H9 (cell line): ENCODE results near the gene C3. TPM values are rescaled to one million over a fixed set of nuclear protein-coding genes. Genes with fewer than 3 reads are reported as not detected.
"Not testable (repeated sequence)": the region's sequence is repeated elsewhere in the genome, so short reads cannot be mapped to it uniquely, and the experiment has no call there.

ENCODE experiments used
- DNase-seq: peaks from one replicate; pipeline ENCODE4 v3.0.0-alpha.2; 2017
- H2AFZ ChIP-seq: one replicate; pipeline ENCODE4 v1.6.1; 2013; ENCODE audit warnings: mild to moderate bottlenecking, low read length, control low read depth, moderate library complexity
- H2AK5ac ChIP-seq: 2 replicates; pipeline ENCODE4 v1.6.1; 2013; ENCODE audit warnings: low read length, control low read depth, mixed read lengths; ENCODE audit not compliant: insufficient read length
- H2BK120ac ChIP-seq: one replicate; pipeline ENCODE4 v1.6.1; 2013; ENCODE audit warnings: low read depth, mild to moderate bottlenecking, low read length, control low read depth, inconsistent platforms; ENCODE audit not compliant: poor library complexity, severe bottlenecking
- H2BK12ac ChIP-seq: 2 replicates; pipeline ENCODE4 v1.6.1; 2013; ENCODE audit warnings: low read length, control low read depth, mixed read lengths, low read depth; ENCODE audit not compliant: insufficient read length
- H2BK15ac ChIP-seq: 2 replicates; pipeline ENCODE4 v1.6.1; 2013; ENCODE audit warnings: low read depth, low read length, control low read depth
- H2BK20ac ChIP-seq: one replicate; pipeline ENCODE4 v1.6.1; 2013; ENCODE audit warnings: low read depth, mild to moderate bottlenecking, low read length, control low read depth, inconsistent platforms; ENCODE audit not compliant: poor library complexity, severe bottlenecking
- H2BK5ac ChIP-seq: 2 replicates; pipeline ENCODE4 v1.6.1; 2013; ENCODE audit warnings: low read length, control low read depth, mixed read lengths; ENCODE audit not compliant: insufficient read length
- H3K14ac ChIP-seq: 2 replicates; pipeline ENCODE4 v1.6.1; 2013; ENCODE audit warnings: low read length, control low read depth; ENCODE audit not compliant: insufficient read depth
- H3K18ac ChIP-seq: 2 replicates; pipeline ENCODE4 v1.6.1; 2013; ENCODE audit warnings: low read depth, mild to moderate bottlenecking, mixed read lengths, low read length, control low read depth; ENCODE audit not compliant: insufficient read length
- H3K23ac ChIP-seq: 2 replicates; pipeline ENCODE4 v1.6.1; 2013; ENCODE audit warnings: low read length, control low read depth, mixed read lengths, low read depth; ENCODE audit not compliant: insufficient read length
- H3K23me2 ChIP-seq: 2 replicates; pipeline ENCODE4 v1.6.1; 2013; ENCODE audit warnings: low read depth, mild to moderate bottlenecking, mixed read lengths, low read length, control low read depth; ENCODE audit not compliant: insufficient read length, poor library complexity, severe bottlenecking
- H3K27ac ChIP-seq: 2 replicates; pipeline ENCODE4 v1.5.1; 2013; ENCODE audit warnings: low read length, control low read depth, mixed read lengths, low read depth; ENCODE audit not compliant: insufficient read length
- H3K27me3 ChIP-seq: 2 replicates; pipeline ENCODE4 v1.6.1; 2013; ENCODE audit warnings: low read length, control low read depth, inconsistent platforms; ENCODE audit not compliant: insufficient read depth
- H3K4ac ChIP-seq: 2 replicates; pipeline ENCODE4 v1.6.1; 2013; ENCODE audit warnings: low read depth, mild to moderate bottlenecking, control low read depth, inconsistent platforms, low read length, moderate library complexity
- H3K4me1 ChIP-seq: 2 replicates; pipeline ENCODE4 v1.6.1; 2013; ENCODE audit warnings: low read length, control low read depth, inconsistent platforms; ENCODE audit not compliant: insufficient read depth
- H3K4me2 ChIP-seq: 2 replicates; pipeline ENCODE4 v1.6.1; 2013; ENCODE audit warnings: low read length, control low read depth, mixed read lengths; ENCODE audit not compliant: insufficient read length, insufficient read depth
- H3K56ac ChIP-seq: 2 replicates; pipeline ENCODE4 v1.6.1; 2013; ENCODE audit warnings: low read depth, mild to moderate bottlenecking, mixed read lengths, low read length, control low read depth; ENCODE audit not compliant: insufficient read length
- H3K79me1 ChIP-seq: 2 replicates; pipeline ENCODE4 v1.6.1; 2013; ENCODE audit warnings: low read depth, mild to moderate bottlenecking, moderate library complexity, low read length, control low read depth, inconsistent platforms; ENCODE audit not compliant: insufficient read depth, poor library complexity, severe bottlenecking
- H3K79me2 ChIP-seq: 2 replicates; pipeline ENCODE4 v1.6.1; 2013; ENCODE audit warnings: low read length, control low read depth, inconsistent platforms; ENCODE audit not compliant: insufficient read depth
- H3K9ac ChIP-seq: 2 replicates; pipeline ENCODE4 v1.6.1; 2013; ENCODE audit warnings: low read length, control low read depth, mixed read lengths; ENCODE audit not compliant: insufficient read length; ENCODE audit errors: extremely low read depth
- H3K9me3 ChIP-seq: one replicate; pipeline ENCODE4 v1.6.1; 2013; ENCODE audit warnings: low read depth, low read length, inconsistent platforms; ENCODE audit not compliant: control insufficient read depth
- H3T11ph ChIP-seq: one replicate; pipeline ENCODE4 v1.6.1; 2013; ENCODE audit warnings: mild to moderate bottlenecking, low read length, control low read depth, inconsistent platforms
- H4K20me1 ChIP-seq: one replicate; pipeline ENCODE4 v1.6.1; 2013; ENCODE audit not compliant: control insufficient read depth, insufficient read length, insufficient read depth
- H4K5ac ChIP-seq: 2 replicates; pipeline ENCODE4 v1.6.1; 2013; ENCODE audit warnings: low read depth, mild to moderate bottlenecking, mixed read lengths, low read length, control low read depth; ENCODE audit not compliant: insufficient read length
- H4K8ac ChIP-seq: replicated peaks from 2 replicates; pipeline ENCODE4 v1.6.1; 2013; ENCODE audit warnings: low read length, control low read depth, mixed read lengths, low read depth; ENCODE audit not compliant: insufficient read length
- H4K91ac ChIP-seq: 2 replicates; pipeline ENCODE4 v1.6.1; 2013; ENCODE audit warnings: low read depth, mild to moderate bottlenecking, moderate library complexity, mixed read lengths, low read length, control low read depth; ENCODE audit not compliant: insufficient read length
- H3K27ac Mint-ChIP-seq, 3 experiments: 2 replicates in 2 of 3; 3 replicates in 1 of 3; pipeline ENCODE4 v1.8.0; 2020 to 2021; ENCODE audit warnings: mixed read lengths in 3 of 3, mild to moderate bottlenecking in 1 of 3, moderate library complexity in 1 of 3
- H3K27me3 Mint-ChIP-seq: 2 replicates; pipeline ENCODE4 v1.8.0; 2021; ENCODE audit warnings: low read depth, mild to moderate bottlenecking, moderate library complexity, mixed read lengths
- H3K36me3 Mint-ChIP-seq, 3 experiments: 2 replicates in 2 of 3; 3 replicates in 1 of 3; pipeline ENCODE4 v1.8.0; 2020 to 2021; ENCODE audit warnings: low read depth in 3 of 3, mixed read lengths in 3 of 3; ENCODE audit not compliant: insufficient read depth in 1 of 3
- H3K4me1 Mint-ChIP-seq, 2 experiments: 2 replicates each; pipeline ENCODE4 v1.8.0; 2020; ENCODE audit warnings: mixed read lengths in 2 of 2
- H3K4me3 Mint-ChIP-seq, 2 experiments: 2 replicates in 1 of 2; 3 replicates in 1 of 2; pipeline ENCODE4 v1.8.0; 2020 to 2021; ENCODE audit warnings: mild to moderate bottlenecking in 2 of 2, mixed read lengths in 2 of 2, moderate library complexity in 1 of 2
- H3K9me3 Mint-ChIP-seq, 2 experiments: 2 replicates in 1 of 2; 3 replicates in 1 of 2; pipeline ENCODE4 v1.8.0; 2020; ENCODE audit warnings: mild to moderate bottlenecking in 2 of 2, mixed read lengths in 2 of 2, moderate library complexity in 1 of 2
- WGBS: extraction: QIAGEN DNeasy Blood & Tissue Kit; methylation state at CpG from one replicate; pipeline ENCODE4 v1.1.7; 2013; ENCODE audit warnings: missing lambda C conversion rate, low lambda C conversion rate, mixed read lengths; ENCODE audit not compliant: insufficient read length; ENCODE audit errors: extremely low coverage; 5-methylcytosine and 5-hydroxymethylcytosine counted together
- total RNA-seq: library from RNA; stranded (reverse); gene quantifications from 2 replicates; pipeline ENCODE4 v1.2.1, GENCODE V29; 2021
- TF ChIP-seq, protein P1 (sequence below): fragments of 200-600 bp; sonication (generic); conservative IDR thresholded peaks from 3 replicates; pipeline ENCODE4 v1.8.0; 2021; ENCODE audit warnings: antibody characterized with exemption, mild to moderate bottlenecking

Gene C3
- total RNA-seq, 1 experiment from 2014 or later: 5.9 TPM

DNA sequence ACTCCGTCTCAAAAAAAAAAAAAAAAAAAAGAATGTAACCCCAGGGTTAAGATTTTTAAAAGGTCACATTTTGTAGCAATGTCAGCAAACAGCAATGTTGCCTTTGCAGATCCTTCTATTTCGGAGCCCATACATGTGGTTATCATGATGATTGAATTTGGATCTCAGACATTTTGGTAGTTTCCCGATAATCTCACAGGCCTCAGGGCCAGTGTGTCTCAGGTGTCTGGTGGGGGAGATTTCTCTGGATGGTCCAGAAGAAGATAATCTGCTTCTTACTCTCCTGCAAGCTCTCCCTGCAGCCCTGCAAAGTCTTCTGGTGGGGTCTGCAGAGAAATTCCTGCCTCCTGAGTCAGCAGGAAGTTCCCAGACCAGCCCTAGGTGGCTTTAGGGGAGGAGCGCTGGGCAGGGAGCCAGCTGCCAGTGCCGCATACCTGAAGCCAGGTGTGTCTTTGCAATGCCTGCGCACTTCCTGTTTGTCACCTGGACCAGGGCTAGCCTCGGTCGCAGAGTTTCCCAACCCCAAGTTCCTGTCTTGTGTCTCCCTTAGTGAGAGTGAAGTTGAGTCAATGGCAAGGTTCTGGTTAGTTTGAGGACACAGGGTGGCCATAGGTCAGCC is 45.4 kb upstream of the C3 start:
- Histone ChIP-seq H3K9me3 (no peaks in the 10 kb centered on the region), H4K20me1 (peaks cover 5% of the 10 kb centered on the region), H2BK12ac (no peak overlapping the region), H3K9ac (peak overlapping the region; percentile 79), H3T11ph (no peak overlapping the region), H2AK5ac (no peak overlapping the region), H3K18ac (peak overlapping the region; percentile 77), H2BK15ac (no peak overlapping the region), H3K4ac (no peak overlapping the region), H3K4me1 (0 out of 2 replicates have a peak, but pooled peaks cover 2% of the 10 kb centered on the region), H3K23ac (no peak overlapping the region), H2BK5ac (no peak overlapping the region), H3K4me2 (peak overlapping the region; percentile 98), H2BK120ac (no peak overlapping the region), H4K5ac (no peak overlapping the region), H3K27me3 (no peaks in the 10 kb centered on the region), H3K23me2 (peaks cover 16% of the 10 kb centered on the region), H4K8ac (peak overlapping the region; percentile 21), H2AFZ (no peak overlapping the region), H3K79me2 (no peaks in the 10 kb centered on the region; the same call in 1 of the 2 replicates), H2BK20ac (no peak overlapping the region), H3K79me1 (no peaks in the 10 kb centered on the region), H3K27ac (peak overlapping the region; percentile 92), H4K91ac (peak overlapping the region; percentile 60), H3K14ac (0 out of 2 replicates have a peak overlapping the region, but pooled peaks have one; percentile 38), H3K56ac (peak overlapping the region; percentile 25)
- peak overlapping the region; percentile 93 to 98 (median 97) for H3K27ac Mint-ChIP-seq
- DNase-seq: peak; percentile 98
- TF ChIP-seq, protein P1, sequence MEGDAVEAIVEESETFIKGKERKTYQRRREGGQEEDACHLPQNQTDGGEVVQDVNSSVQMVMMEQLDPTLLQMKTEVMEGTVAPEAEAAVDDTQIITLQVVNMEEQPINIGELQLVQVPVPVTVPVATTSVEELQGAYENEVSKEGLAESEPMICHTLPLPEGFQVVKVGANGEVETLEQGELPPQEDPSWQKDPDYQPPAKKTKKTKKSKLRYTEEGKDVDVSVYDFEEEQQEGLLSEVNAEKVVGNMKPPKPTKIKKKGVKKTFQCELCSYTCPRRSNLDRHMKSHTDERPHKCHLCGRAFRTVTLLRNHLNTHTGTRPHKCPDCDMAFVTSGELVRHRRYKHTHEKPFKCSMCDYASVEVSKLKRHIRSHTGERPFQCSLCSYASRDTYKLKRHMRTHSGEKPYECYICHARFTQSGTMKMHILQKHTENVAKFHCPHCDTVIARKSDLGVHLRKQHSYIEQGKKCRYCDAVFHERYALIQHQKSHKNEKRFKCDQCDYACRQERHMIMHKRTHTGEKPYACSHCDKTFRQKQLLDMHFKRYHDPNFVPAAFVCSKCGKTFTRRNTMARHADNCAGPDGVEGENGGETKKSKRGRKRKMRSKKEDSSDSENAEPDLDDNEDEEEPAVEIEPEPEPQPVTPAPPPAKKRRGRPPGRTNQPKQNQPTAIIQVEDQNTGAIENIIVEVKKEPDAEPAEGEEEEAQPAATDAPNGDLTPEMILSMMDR: no peak
- H3K4me3 Mint-ChIP-seq: peak overlapping the region; percentile 81 to 91
- H3K9me3 Mint-ChIP-seq: peaks cover 0 to 2% of the 10 kb centered on the region in 2 experiments; a peak in 2 of 5 replicates
- H3K36me3 Mint-ChIP-seq: peaks cover 4 to 11% (median 7%) of the 10 kb centered on the region in 3 experiments; a peak in 4 of 7 replicates
- peaks cover 19 to 23% of the 10 kb centered on the region in 2 experiments for H3K4me1 Mint-ChIP-seq
- WGBS: no CpG with 5 or more reads among the region's 8 CpGs
- H3K27me3 Mint-ChIP-seq: no peaks in the 10 kb centered on the region

DNA sequence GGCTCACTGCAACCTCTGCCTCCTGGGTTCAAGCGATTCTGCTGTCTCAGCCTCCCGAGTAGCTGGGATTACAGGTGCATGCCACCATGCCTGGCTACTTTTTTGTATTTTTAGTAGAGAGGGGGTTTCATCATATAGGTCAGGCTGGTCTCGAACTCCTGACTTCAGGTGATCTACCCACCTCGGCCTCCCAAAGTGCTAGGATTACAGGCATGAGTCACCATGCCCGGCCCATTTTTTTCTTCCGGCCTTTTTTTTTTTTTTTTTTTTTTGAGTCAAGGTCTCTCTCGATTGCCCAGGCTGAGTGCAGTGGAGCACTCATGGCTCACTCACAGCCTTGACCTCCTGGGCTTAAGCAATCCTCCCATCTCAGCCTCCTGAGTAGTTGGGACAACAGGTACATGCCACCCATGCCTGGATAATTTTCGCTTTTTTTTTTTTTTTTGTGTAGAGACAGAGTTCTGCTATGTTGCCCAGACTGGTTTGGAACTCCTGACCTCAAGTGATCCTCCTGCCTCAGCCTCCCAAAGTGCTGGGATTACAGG is 41.9 kb upstream of the C3 start:
- not testable (repeated sequence) for H3K9me3 Mint-ChIP-seq, H3K27ac Mint-ChIP-seq
- WGBS: no CpG with 5 or more reads among the region's 8 CpGs

More for the DNA sequence above, 41.9 kb upstream of the C3 start:
- H3K4me2 ChIP-seq, H3K4ac ChIP-seq, H3K79me1 ChIP-seq, H2BK5ac ChIP-seq, H4K8ac ChIP-seq, H2BK120ac ChIP-seq, H3K9me3 ChIP-seq, H3K27ac ChIP-seq, H2BK12ac ChIP-seq, H3K27me3 ChIP-seq, H3K23ac ChIP-seq, H2BK15ac ChIP-seq, DNase-seq, H3K4me3 Mint-ChIP-seq, H3K56ac ChIP-seq, H3K4me1 ChIP-seq, H3K27me3 Mint-ChIP-seq, H3T11ph ChIP-seq, H3K9ac ChIP-seq, H2BK20ac ChIP-seq, H4K5ac ChIP-seq, H4K91ac ChIP-seq, H3K14ac ChIP-seq, H2AK5ac ChIP-seq, H3K18ac ChIP-seq, H2AFZ ChIP-seq, H4K20me1 ChIP-seq, H3K79me2 ChIP-seq: not testable (repeated sequence)
- H3K23me2 ChIP-seq: peaks cover 13% of the 10 kb centered on the region
- Mint-ChIP-seq H3K4me1 (peaks cover 17% of the 10 kb centered on the region in 2 experiments), H3K36me3 (peaks cover 12 to 23% (median 15%) of the 10 kb centered on the region in 3 experiments; a peak in 5 of 7 replicates)
